Epithelial cell of esophagus (primary cell): ENCODE data around the gene LRRC71.

Experiments used
- DNase-seq: peaks from one replicate; pipeline ENCODE4 v3.0.0; 2010; ENCODE audit warnings: low read depth
- H3K4me3 ChIP-seq: 2 replicates; pipeline ENCODE4 v1.5.1; 2011; ENCODE audit warnings: mild to moderate bottlenecking, low read length, control low read depth
- CTCF ChIP-seq: IDR thresholded peaks from 2 replicates; pipeline ENCODE4 v1.5.1; 2011; ENCODE audit warnings: low read depth, mild to moderate bottlenecking, low read length, control low read depth, inconsistent platforms; ENCODE audit not compliant: insufficient read depth; ENCODE audit errors: missing control alignments

The LRRC71 gene

GRCh38 chr1:156884560-156885184 is 35.8 kb upstream of the LRRC71 start:
- H3K4me3 ChIP-seq, result no peak overlapping the region
- no peak for TF ChIP-seq CTCF
- DNase-seq, result no peak

GRCh38 chr1:156885314-156885713 is 35.1 kb upstream of the LRRC71 start:
- no peak overlapping the region for H3K4me3 ChIP-seq
- TF ChIP-seq CTCF, result no peak
- DNase-seq, result no peak

- TF ChIP-seq CTCF, result no peak
- no peak for DNase-seq
Observed at GRCh38 chr1:156885880-156886355, 34.5 kb upstream of the LRRC71 start.

GRCh38 chr1:156886583-156887281 is 33.7 kb upstream of the LRRC71 start:
- no peak for DNase-seq
- TF ChIP-seq CTCF, result no peak
- no peak overlapping the region for H3K4me3 ChIP-seq

More at GRCh38 chr1:156885880-156886355, 34.5 kb upstream of the LRRC71 start:
- no peak overlapping the region for H3K4me3 ChIP-seq

GRCh38 chr1:156887317-156887716 is 33.1 kb upstream of the LRRC71 start:
- H3K4me3 ChIP-seq, result no peak overlapping the region
- DNase-seq, result no peak
- no peak for TF ChIP-seq CTCF

- H3K4me3 ChIP-seq, result no peak overlapping the region
- no peak for DNase-seq
- TF ChIP-seq CTCF, result no peak
Observed at GRCh38 chr1:156887734-156888133, 32.7 kb upstream of the LRRC71 start.
